ENCODE results near the gene TMEM184A.

Gene TMEM184A

DNA sequence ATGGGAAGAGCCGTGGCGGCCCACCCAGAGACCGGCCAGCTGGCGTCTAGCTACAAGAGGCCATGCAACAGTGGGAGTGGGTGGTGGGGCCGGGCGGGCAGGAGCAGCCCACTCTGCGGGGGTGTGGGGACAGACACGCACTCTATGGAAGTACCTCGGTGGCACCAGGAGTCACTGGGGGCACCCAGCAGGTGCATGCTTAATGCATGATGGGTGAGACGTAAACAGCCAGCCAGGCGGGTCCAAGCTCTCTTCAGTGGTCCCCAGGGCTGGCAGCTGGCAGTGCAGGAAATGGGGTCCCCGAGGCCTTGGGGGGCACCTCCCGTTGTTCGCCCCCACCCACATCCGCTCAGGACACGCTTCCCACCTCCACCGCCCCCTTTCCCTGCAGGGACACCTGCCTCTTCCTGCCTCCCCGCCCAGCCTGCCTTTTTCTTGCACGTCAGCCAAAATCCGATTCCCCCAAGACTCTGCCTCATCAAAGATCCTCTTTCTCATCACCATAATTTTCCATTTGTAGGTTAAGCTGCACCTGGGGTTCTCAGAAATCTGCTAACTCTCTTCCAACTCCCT, 36.4 kb upstream of the TMEM184A start:
- Histone ChIP-seq H3K79me2 (ENCODE audit: control insufficient read depth, insufficient read depth, low read length) (no peaks in the 10 kb centered on the region), H3K4me2 (ENCODE audit: low read length) (no peak overlapping the region), H3K4me3 (ENCODE audit: low read length) (no peak overlapping the region), H2BK120ac (ENCODE audit: low read depth, low read length) (no peak overlapping the region), H3K27me3 (ENCODE audit: insufficient read depth, low read length, poor library complexity) (no peaks in the 10 kb centered on the region), H2BK5ac (ENCODE audit: low read length) (no peak overlapping the region), H4K8ac (ENCODE audit: low read depth, low read length) (no peak overlapping the region), H3K36me3 (ENCODE audit: control insufficient read depth, insufficient read depth, low read length) (no peaks in the 10 kb centered on the region), H3K18ac (ENCODE audit: low read length) (no peak overlapping the region), H3K27ac (ENCODE audit: low read depth, low read length) (no peak overlapping the region), H3K23ac (ENCODE audit: low read length) (no peak overlapping the region), H3K9ac (ENCODE audit: low read length) (no peak overlapping the region), H3K79me1 (ENCODE audit: low read length) (no peaks in the 10 kb centered on the region), H3K4me1 (ENCODE audit: control insufficient read depth, low read depth, low read length) (no peaks in the 10 kb centered on the region), H2AK5ac (ENCODE audit: low read length) (no peak overlapping the region), H2BK15ac (replicated peaks; ENCODE audit: low read depth) (no peak overlapping the region), H3K56ac (ENCODE audit: low read length) (no peak overlapping the region), H4K5ac (ENCODE audit: low read length) (no peak overlapping the region), H3K4ac (ENCODE audit: low read depth, low read length) (no peak overlapping the region)
- no CpG with 5 or more reads among the region's 20 CpGs for WGBS (ENCODE audit: extremely low coverage, insufficient coverage, low lambda C conversion rate)
- no peak for DNase-seq

DNA sequence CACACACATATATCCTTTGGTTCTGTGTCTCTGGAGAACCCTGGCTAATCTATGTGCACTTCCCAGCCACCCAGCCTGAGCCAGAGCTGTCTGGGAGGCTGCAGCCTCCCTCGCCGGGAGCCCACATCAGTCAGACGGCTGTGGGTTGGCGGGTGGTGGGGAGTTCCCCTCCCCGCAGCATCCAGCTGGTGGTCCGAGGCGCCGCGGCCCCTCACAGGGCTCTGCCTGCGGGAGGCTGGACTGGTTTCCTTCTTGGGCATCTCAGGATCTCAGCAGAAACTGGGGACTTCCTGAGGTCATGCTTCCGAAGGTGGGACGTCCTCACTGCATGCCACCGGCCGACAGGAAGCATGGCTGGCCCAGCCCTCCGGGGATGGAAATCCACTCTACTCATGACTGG, 35.9 kb upstream of the TMEM184A start:
- Histone ChIP-seq H3K4me1 (ENCODE audit: control insufficient read depth, low read depth, low read length) (no peaks in the 10 kb centered on the region), H3K79me1 (ENCODE audit: low read length) (no peaks in the 10 kb centered on the region), H3K18ac (ENCODE audit: low read length) (no peak overlapping the region), H2AK5ac (ENCODE audit: low read length) (no peak overlapping the region), H4K8ac (ENCODE audit: low read depth, low read length) (no peak overlapping the region), H2BK120ac (ENCODE audit: low read depth, low read length) (no peak overlapping the region), H3K23ac (ENCODE audit: low read length) (no peak overlapping the region), H3K4me3 (ENCODE audit: low read length) (no peak overlapping the region), H3K27ac (ENCODE audit: low read depth, low read length) (no peak overlapping the region), H3K56ac (ENCODE audit: low read length) (no peak overlapping the region), H3K4me2 (ENCODE audit: low read length) (no peak overlapping the region), H3K27me3 (ENCODE audit: insufficient read depth, low read length, poor library complexity) (no peaks in the 10 kb centered on the region), H3K79me2 (ENCODE audit: control insufficient read depth, insufficient read depth, low read length) (no peaks in the 10 kb centered on the region), H3K9ac (ENCODE audit: low read length) (no peak overlapping the region), H2BK5ac (ENCODE audit: low read length) (no peak overlapping the region), H3K36me3 (ENCODE audit: control insufficient read depth, insufficient read depth, low read length) (no peaks in the 10 kb centered on the region), H4K5ac (ENCODE audit: low read length) (no peak overlapping the region), H3K4ac (ENCODE audit: low read depth, low read length) (no peak overlapping the region), H2BK15ac (replicated peaks; ENCODE audit: low read depth) (no peak overlapping the region)
- no peak for DNase-seq
- WGBS (ENCODE audit: extremely low coverage, insufficient coverage, low lambda C conversion rate): no CpG with 5 or more reads among the region's 15 CpGs

DNA sequence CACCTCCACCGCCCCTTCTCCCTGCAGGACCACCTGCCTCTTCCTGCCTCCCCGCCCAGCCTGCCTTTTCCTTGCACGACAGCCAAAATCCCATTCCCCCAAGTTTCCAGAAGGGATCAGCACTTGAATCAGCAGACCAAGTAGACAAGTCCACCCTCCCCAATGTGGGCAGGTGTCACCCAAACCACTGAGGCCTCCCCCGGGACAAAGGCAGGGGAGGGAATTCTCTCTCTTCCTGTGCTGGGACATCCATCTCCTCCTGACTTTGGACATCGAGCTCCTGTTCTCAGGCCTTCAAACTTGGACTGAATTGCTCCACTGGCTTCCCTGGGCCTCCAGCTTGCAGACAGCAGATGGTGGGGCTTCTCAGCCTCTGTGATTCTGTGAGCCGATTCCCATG, 35.4 kb upstream of the TMEM184A start:
- no peak overlapping the region for H2BK15ac ChIP-seq (replicated peaks; ENCODE audit: low read depth)
- H4K5ac ChIP-seq (ENCODE audit: low read length): no peak overlapping the region
- H3K4me2 ChIP-seq (ENCODE audit: low read length): no peak overlapping the region
- no peak overlapping the region for H2AK5ac ChIP-seq (ENCODE audit: low read length)
- no peak overlapping the region for H3K18ac ChIP-seq (ENCODE audit: low read length)
- no peaks in the 10 kb centered on the region for H3K4me1 ChIP-seq (ENCODE audit: control insufficient read depth, low read depth, low read length)
- no peak overlapping the region for H3K4ac ChIP-seq (ENCODE audit: low read depth, low read length)
- H3K4me3 ChIP-seq (ENCODE audit: low read length): no peak overlapping the region
- WGBS (ENCODE audit: extremely low coverage, insufficient coverage, low lambda C conversion rate): no CpG with 5 or more reads among the region's 6 CpGs
- H2BK120ac ChIP-seq (ENCODE audit: low read depth, low read length): no peak overlapping the region
- no peak for DNase-seq
- H3K9ac ChIP-seq (ENCODE audit: low read length): no peak overlapping the region
- H3K56ac ChIP-seq (ENCODE audit: low read length): no peak overlapping the region
- H3K23ac ChIP-seq (ENCODE audit: low read length): no peak overlapping the region
- H2BK5ac ChIP-seq (ENCODE audit: low read length): no peak overlapping the region
- H3K27me3 ChIP-seq (ENCODE audit: insufficient read depth, low read length, poor library complexity): no peaks in the 10 kb centered on the region
- H4K8ac ChIP-seq (ENCODE audit: low read depth, low read length): no peak overlapping the region
- H3K79me1 ChIP-seq (ENCODE audit: low read length): no peaks in the 10 kb centered on the region
- no peaks in the 10 kb centered on the region for H3K79me2 ChIP-seq (ENCODE audit: control insufficient read depth, insufficient read depth, low read length)
- H3K27ac ChIP-seq (ENCODE audit: low read depth, low read length): no peak overlapping the region
- no peaks in the 10 kb centered on the region for H3K36me3 ChIP-seq (ENCODE audit: control insufficient read depth, insufficient read depth, low read length)

DNA sequence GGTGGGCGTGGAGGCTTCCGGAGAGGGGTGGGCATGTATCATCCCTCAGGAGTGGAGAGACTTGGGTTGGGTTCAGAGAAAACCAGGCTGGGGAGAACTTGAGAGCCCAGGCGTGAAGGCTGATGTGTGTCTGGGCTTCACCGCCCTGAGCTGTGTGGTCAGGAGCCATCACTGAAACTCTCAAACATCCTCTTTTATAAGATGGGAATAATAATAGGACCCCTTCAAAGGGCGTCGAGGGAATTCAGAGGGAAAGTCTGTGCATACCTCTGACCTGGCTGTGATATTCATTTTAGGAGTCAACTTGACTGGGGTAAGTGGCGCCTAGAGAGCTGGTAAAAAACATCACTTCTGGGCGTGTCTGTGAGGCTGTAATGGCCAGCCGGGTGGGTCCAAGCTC, 34.9 kb upstream of the TMEM184A start:
- Histone ChIP-seq H3K27ac (ENCODE audit: low read depth, low read length) (no peak overlapping the region), H2BK120ac (ENCODE audit: low read depth, low read length) (no peak overlapping the region), H3K23ac (ENCODE audit: low read length) (no peak overlapping the region), H3K4me2 (ENCODE audit: low read length) (no peak overlapping the region), H3K4ac (ENCODE audit: low read depth, low read length) (no peak overlapping the region), H3K9ac (ENCODE audit: low read length) (no peak overlapping the region), H3K79me2 (ENCODE audit: control insufficient read depth, insufficient read depth, low read length) (no peaks in the 10 kb centered on the region), H3K4me1 (ENCODE audit: control insufficient read depth, low read depth, low read length) (no peaks in the 10 kb centered on the region), H3K18ac (ENCODE audit: low read length) (no peak overlapping the region), H3K27me3 (ENCODE audit: insufficient read depth, low read length, poor library complexity) (no peaks in the 10 kb centered on the region), H2BK15ac (replicated peaks; ENCODE audit: low read depth) (no peak overlapping the region), H3K79me1 (ENCODE audit: low read length) (no peaks in the 10 kb centered on the region), H3K4me3 (ENCODE audit: low read length) (no peak overlapping the region), H3K36me3 (ENCODE audit: control insufficient read depth, insufficient read depth, low read length) (no peaks in the 10 kb centered on the region), H3K56ac (ENCODE audit: low read length) (no peak overlapping the region), H2AK5ac (ENCODE audit: low read length) (no peak overlapping the region), H2BK5ac (ENCODE audit: low read length) (no peak overlapping the region), H4K8ac (ENCODE audit: low read depth, low read length) (no peak overlapping the region), H4K5ac (ENCODE audit: low read length) (no peak overlapping the region)
- WGBS (ENCODE audit: extremely low coverage, insufficient coverage, low lambda C conversion rate): no CpG with 5 or more reads among the region's 9 CpGs
- DNase-seq: no peak

DNA sequence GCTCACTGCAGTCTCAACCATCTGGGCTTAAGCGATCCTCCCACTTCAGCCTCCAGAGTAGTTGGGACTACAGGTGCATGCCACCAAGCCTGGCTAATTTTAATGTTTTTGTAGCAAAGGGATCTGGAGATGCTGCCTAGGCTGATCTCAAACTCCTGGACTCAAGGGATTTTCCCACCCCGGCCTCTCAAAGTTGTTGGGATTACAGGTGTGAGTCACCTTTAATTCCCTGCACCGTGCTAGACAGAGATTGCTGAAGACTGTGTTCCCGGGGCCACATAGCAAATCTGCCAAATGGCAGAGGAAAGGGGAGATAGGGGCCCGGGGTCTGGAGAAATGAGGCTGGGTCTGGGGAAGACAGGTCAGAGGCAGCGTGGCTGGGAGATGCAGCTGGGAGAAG, 34.5 kb upstream of the TMEM184A start:
- Histone ChIP-seq H2BK5ac (ENCODE audit: low read length) (no peak overlapping the region), H3K23ac (ENCODE audit: low read length) (no peak overlapping the region), H3K56ac (ENCODE audit: low read length) (no peak overlapping the region), H3K36me3 (ENCODE audit: control insufficient read depth, insufficient read depth, low read length) (no peaks in the 10 kb centered on the region), H3K79me1 (ENCODE audit: low read length) (no peaks in the 10 kb centered on the region), H3K4me1 (ENCODE audit: control insufficient read depth, low read depth, low read length) (no peaks in the 10 kb centered on the region), H2AK5ac (ENCODE audit: low read length) (no peak overlapping the region), H3K79me2 (ENCODE audit: control insufficient read depth, insufficient read depth, low read length) (no peaks in the 10 kb centered on the region), H3K4me2 (ENCODE audit: low read length) (no peak overlapping the region), H3K18ac (ENCODE audit: low read length) (no peak overlapping the region), H3K27ac (ENCODE audit: low read depth, low read length) (no peak overlapping the region), H4K8ac (ENCODE audit: low read depth, low read length) (no peak overlapping the region), H3K4me3 (ENCODE audit: low read length) (no peak overlapping the region), H3K9ac (ENCODE audit: low read length) (no peak overlapping the region), H4K5ac (ENCODE audit: low read length) (no peak overlapping the region), H2BK15ac (replicated peaks; ENCODE audit: low read depth) (no peak overlapping the region), H3K27me3 (ENCODE audit: insufficient read depth, low read length, poor library complexity) (no peaks in the 10 kb centered on the region), H2BK120ac (ENCODE audit: low read depth, low read length) (no peak overlapping the region), H3K4ac (ENCODE audit: low read depth, low read length) (no peak overlapping the region)
- no peak for DNase-seq
- WGBS (ENCODE audit: extremely low coverage, insufficient coverage, low lambda C conversion rate): no CpG with 5 or more reads among the region's 6 CpGs

DNA sequence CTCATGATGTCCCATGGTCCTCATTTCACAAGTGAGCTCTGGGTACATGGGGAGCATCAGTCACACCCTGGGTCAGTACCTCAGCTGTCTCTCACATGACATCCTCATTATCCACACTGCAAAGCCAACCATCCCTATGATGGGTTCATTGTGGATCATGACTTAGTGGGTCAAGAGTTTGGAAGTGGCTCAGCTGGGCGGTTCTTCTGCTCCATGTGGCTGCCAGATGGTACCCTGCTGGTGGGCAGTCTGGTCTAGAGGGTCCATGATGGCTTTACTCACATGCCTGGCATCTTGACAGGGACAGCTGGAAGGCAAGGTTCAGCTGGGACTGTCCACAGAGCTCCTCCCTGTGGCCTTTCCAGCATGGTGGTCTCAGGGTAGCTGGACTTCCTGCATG, 33.0 kb upstream of the TMEM184A start:
- Histone ChIP-seq H3K79me1 (ENCODE audit: low read length) (no peaks in the 10 kb centered on the region), H3K18ac (ENCODE audit: low read length) (no peak overlapping the region), H3K36me3 (ENCODE audit: control insufficient read depth, insufficient read depth, low read length) (no peaks in the 10 kb centered on the region), H3K56ac (ENCODE audit: low read length) (no peak overlapping the region), H2BK5ac (ENCODE audit: low read length) (no peak overlapping the region), H3K27ac (ENCODE audit: low read depth, low read length) (no peak overlapping the region), H2BK120ac (ENCODE audit: low read depth, low read length) (no peak overlapping the region), H3K4ac (ENCODE audit: low read depth, low read length) (no peak overlapping the region), H3K23ac (ENCODE audit: low read length) (no peak overlapping the region), H3K27me3 (ENCODE audit: insufficient read depth, low read length, poor library complexity) (no peaks in the 10 kb centered on the region), H2AK5ac (ENCODE audit: low read length) (no peak overlapping the region), H3K4me1 (ENCODE audit: control insufficient read depth, low read depth, low read length) (no peaks in the 10 kb centered on the region), H4K8ac (ENCODE audit: low read depth, low read length) (no peak overlapping the region), H3K79me2 (ENCODE audit: control insufficient read depth, insufficient read depth, low read length) (no peaks in the 10 kb centered on the region), H4K5ac (ENCODE audit: low read length) (no peak overlapping the region), H3K9ac (ENCODE audit: low read length) (no peak overlapping the region), H3K4me2 (ENCODE audit: low read length) (no peak overlapping the region), H3K4me3 (ENCODE audit: low read length) (no peak overlapping the region), H2BK15ac (replicated peaks; ENCODE audit: low read depth) (no peak overlapping the region)
- no peak for DNase-seq
- no CpG with 5 or more reads among the region's 1 CpG for WGBS (ENCODE audit: extremely low coverage, insufficient coverage, low lambda C conversion rate)
